ENCODE measurements around the gene MED23.

The MED23 gene

DNA sequence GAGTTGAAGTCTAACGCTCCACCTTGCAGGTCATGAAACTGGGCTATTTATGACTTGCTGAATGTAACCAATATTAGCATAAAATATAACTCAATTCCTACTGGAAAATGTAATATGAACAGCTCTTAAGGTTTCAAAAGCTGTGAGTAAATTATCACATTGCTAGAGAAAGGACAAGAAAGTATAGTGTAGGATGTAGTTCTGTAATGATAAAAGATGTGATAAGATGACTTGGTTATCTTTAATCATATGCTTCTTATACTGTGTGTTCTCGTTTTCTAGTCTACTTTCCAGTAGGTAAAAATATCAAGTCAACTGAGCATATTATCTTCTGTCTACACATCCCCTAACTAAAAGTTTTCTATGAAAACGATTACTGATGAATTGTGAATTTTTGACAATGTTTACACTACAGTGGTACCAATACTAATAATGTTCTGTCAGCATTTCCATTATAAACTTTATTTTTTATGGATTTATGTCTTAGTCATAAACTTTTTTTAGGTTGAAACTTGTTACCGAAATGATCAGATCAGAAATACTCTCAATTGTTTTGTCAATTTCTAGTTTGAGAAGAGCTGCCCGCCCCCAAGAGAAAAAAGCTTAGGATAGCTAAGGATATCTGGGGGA lies 14.6 kb downstream of the MED23 start:
- H3K4me3 ChIP-seq (ENCODE audit: control insufficient read depth, low read depth, low read length): no peak overlapping the region
- TF ChIP-seq, protein P1, sequence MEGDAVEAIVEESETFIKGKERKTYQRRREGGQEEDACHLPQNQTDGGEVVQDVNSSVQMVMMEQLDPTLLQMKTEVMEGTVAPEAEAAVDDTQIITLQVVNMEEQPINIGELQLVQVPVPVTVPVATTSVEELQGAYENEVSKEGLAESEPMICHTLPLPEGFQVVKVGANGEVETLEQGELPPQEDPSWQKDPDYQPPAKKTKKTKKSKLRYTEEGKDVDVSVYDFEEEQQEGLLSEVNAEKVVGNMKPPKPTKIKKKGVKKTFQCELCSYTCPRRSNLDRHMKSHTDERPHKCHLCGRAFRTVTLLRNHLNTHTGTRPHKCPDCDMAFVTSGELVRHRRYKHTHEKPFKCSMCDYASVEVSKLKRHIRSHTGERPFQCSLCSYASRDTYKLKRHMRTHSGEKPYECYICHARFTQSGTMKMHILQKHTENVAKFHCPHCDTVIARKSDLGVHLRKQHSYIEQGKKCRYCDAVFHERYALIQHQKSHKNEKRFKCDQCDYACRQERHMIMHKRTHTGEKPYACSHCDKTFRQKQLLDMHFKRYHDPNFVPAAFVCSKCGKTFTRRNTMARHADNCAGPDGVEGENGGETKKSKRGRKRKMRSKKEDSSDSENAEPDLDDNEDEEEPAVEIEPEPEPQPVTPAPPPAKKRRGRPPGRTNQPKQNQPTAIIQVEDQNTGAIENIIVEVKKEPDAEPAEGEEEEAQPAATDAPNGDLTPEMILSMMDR (IDR thresholded peaks at IDR 0.05; ENCODE audit: control insufficient read depth, insufficient read depth, low read depth, low read length, missing control alignments): no peak
- DNase-seq (ENCODE audit: low read depth): no peak

DNA sequence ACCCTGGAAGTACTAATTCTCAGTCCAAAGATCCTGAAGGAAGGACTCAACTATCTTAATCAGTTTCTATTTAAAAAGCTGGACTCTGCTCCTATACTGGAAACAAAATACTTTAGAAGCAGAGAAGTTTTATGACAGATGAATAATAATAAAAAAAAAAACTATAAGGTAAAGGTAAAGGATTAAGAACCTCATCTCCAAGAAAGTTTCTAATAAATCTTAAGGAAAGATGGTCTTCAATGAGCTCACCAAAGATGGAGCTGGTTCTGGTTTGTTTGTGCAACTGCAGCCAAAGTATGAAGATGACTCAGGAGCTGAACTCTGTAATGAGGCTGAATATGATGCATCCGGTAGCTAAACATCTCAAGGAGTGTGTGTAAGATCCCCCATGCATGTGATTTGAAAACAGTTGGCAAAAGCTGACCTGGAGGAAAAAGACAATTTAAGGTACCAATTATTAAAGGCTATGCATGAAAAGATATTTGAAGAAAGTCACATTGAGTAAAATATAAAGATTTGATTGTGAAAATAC lies 25.2 kb downstream of the MED23 start:
- peak; percentile 66 for DNase-seq (ENCODE audit: low read depth)
- no peak overlapping the region for H3K4me3 ChIP-seq (ENCODE audit: control insufficient read depth, low read depth, low read length)
- TF ChIP-seq, protein P1 (IDR thresholded peaks at IDR 0.05; ENCODE audit: control insufficient read depth, insufficient read depth, low read depth, low read length, missing control alignments): no peak

DNA sequence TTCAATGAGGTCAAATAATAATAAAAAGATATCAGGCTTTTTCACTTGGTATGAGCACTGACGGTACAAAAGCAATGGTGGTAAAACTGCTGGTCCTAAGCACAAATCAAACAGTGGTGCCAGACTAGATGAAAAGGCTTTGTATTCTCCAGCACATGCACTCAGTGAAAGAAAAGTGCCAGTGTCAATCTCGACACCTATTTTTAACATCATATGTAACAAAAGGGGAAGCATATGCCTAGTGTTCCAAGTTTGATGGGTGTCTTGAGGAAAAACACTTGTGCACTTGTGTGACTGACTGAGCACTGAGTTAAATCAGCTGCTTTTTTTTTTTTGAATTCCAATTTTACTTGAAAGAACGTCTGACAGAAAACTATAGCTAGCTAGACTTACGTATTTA lies 27.3 kb downstream of the MED23 start:
- no peak overlapping the region for H3K4me3 ChIP-seq (ENCODE audit: control insufficient read depth, low read depth, low read length)
- TF ChIP-seq, protein P1 (IDR thresholded peaks at IDR 0.05; ENCODE audit: control insufficient read depth, insufficient read depth, low read depth, low read length, missing control alignments): no peak
- no peak for DNase-seq (ENCODE audit: low read depth)

DNA sequence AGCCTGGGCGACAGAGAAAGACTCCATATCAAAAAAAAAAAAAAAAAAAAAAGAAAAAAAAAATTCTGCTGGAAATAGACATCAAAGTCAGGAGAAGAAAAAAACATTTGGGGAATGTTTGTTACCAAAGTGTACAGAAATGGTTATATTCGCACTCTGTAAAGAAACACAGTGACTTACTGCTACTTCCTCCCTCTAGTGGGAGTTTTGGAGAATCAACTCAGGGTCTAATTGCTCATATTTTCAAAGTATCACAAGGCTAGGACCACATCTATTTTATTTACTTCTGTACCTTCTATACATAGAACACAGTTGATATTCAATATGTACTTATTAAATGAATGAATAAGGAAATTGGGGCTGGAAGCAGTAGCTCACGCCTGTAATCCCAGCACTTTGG lies 30.6 kb downstream of the MED23 start:
- H3K4me3 ChIP-seq (ENCODE audit: control insufficient read depth, low read depth, low read length): no peak overlapping the region
- TF ChIP-seq, protein P1 (IDR thresholded peaks at IDR 0.05; ENCODE audit: control insufficient read depth, insufficient read depth, low read depth, low read length, missing control alignments): peak; percentile 30
- no peak for DNase-seq (ENCODE audit: low read depth)

DNA sequence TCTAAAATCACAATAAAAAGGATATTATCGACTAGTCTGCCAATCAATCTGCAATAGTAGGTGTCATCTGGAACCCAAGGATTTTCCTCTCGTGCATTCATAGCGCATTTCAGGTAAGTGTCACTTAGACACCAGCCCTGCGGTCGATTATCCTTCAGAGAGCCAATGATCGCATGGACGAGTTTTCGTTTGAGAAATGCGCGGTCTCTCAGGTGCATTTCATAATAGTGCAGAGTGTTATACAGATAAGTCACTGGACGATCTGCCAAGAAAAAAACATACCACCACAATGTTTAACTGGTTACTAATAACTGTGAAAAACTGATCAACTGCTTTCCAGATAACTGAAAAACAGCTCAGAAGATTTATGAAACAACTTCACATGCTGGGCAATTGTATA lies 34.0 kb downstream of the MED23 start:
- no peak overlapping the region for H3K4me3 ChIP-seq (ENCODE audit: control insufficient read depth, low read depth, low read length)
- TF ChIP-seq, protein P1 (IDR thresholded peaks at IDR 0.05; ENCODE audit: control insufficient read depth, insufficient read depth, low read depth, low read length, missing control alignments): no peak
- no peak for DNase-seq (ENCODE audit: low read depth)

- no peak overlapping the region for H3K4me3 ChIP-seq (ENCODE audit: control insufficient read depth, low read depth, low read length)
- TF ChIP-seq, protein P1 (IDR thresholded peaks at IDR 0.05; ENCODE audit: control insufficient read depth, insufficient read depth, low read depth, low read length, missing control alignments): no peak
- DNase-seq (ENCODE audit: low read depth): no peak
These were observed 35.1 kb downstream of the MED23 start for GRCh38 chr6:131592935-131593334.
